RKO (cell line): Measurements from ENCODE around the gene SLCO2B1.

Experiments
- DNase-seq: peaks from one replicate; pipeline ENCODE4 v3.0.0-alpha.2; 2016; ENCODE audit warnings: low spot score

The SLCO2B1 gene

DNA sequence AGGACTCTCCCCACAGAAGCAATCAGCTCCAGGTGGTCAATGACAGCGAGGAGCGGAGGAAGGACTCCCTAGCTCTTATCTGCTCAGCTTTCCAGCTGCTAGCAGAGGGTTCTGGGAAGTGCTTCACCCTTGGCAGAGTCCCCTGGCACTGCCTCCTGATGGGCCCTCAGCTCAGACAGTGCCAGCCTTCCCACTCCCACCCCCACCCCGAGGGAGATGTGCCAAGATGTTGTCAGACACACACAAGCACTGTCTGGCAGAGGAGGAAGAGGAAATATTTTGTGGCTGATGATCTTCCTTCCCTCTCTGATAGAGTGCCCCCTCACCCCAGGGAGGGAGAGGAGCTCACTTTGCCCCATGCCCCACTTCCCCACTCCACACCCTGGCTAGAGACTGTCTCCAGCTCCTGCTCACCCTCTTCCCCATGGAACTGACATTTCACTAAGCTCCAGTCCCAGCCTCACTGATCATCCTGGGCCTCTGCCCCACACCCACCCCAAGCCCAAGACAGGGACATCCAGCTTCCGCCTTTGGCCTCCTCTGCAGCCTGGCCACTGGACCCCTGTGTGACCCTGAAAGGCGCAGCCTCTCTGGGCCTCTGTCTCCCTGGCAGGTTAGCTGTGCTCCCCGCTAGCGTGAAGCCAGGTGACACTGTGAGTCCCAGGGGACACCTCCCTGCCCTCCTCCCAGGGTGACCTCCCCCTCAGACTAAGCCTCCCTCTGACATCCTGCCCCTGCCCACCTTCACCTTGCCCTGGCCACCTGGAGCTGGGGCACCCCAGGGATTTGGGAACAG, 44.5 kb downstream of the SLCO2B1 start:
- no peak for DNase-seq

DNA sequence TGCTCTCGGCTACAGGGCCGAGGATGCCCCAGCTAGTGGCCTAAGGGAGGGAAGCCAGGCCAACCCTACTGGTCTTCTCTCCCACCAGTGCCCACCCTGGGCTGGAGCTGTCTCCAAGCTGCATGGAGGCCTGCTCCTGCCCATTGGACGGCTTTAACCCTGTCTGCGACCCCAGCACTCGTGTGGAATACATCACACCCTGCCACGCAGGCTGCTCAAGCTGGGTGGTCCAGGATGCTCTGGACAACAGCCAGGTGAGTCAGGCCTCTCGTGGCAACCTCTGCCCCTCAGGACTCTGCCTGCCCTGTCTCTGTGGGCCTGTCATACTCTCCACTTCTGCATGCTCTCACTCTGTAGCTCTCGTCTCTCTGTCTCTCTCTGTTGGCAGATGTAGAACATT, 45.5 kb downstream of the SLCO2B1 start:
- DNase-seq: no peak

DNA sequence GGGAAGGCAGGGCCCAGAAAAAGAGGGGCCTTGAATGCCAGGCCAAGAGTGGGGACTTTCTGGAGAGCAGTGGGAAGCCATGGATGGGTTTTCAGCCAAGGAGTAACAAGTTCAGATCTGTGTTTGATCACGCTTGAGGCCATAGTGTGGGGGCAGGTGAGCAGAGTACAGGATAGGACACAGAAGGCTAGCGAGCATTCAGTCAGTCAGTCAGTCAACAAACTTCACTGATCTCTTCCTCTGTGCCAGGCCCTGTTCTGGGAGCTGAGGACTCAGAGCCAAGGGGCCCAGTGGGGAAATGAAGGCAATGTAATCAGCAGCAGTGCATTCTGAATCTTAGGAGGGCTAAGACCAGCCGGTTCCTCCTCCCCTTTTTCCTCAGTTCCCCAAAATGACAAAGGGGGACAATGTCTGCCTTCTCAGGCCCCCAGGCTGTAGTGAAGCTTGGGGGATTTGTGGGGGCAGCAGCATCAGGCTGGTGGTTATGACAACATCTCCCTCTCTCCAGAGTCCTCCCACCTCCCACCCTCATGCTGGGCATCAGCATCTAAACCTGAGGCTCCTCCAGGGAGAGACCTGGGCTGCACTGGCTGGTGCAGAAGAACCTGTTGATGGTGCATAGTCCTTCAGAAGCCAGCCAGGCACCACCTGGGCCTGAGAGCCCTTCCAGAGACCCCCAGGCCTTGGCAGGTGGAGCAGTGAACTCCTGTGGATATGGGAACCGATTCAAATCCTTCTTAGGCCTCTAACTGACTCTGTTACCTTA, 46.8 kb downstream of the SLCO2B1 start:
- DNase-seq: no peak

DNA sequence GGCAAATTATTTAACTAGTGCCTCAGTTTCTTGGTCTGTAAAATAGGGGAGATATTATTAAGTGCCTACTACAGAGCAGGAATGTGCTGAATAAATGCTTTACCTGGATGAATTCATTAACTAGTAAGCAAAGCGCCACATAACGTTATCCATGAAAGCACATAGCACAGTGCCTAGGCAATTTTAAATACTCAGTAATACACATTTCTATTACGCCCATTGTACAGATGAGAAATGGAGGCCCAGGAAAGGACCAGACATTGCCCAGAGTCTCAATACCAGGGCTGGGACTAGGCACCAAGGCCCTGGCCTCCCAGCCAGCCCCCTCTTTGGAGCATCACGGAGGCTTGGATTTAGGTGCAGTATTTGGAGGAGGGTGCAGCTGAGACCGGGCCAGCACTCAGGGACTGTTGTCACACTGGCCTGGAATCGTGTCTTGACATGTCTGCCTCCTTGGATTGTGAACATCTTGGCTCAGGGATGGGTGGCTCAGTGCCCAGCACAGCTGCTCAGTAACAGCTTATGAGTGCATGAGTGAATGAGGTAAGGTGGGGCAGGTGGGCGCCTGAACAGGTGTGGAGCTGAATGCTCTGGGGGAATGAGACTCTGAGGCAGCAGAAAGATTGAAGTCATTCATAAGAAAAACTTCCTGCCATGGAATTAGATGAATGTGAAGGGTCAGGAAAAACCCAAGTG, 47.5 kb downstream of the SLCO2B1 start:
- DNase-seq: no peak

DNA sequence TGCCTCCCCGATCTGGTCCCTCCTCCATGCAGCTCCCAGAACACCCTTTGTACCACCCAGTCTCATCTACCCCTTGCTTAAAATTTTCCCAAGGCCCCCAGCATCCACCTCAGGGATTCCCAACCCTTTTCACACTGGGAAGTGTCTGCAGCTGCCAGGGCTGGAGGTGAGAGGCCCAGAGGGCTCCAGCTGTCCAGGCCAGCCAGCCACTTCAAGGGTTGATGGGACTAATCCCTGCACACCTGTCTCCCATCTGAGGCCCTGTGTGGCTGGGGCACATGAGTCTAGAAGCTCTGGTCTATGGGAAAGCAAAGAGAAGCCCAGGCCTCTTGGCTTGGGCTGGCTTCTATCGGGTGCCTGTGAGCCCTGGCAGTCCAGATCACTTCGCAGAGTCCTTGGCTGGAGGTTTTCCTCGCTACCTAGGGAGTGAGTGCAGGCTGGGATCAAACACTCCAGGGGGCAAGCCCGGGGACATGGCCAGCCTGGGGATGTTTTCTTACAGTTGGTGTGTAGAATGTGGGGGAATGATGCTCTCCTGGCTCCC, 48.6 kb downstream of the SLCO2B1 start:
- no peak for DNase-seq

DNA sequence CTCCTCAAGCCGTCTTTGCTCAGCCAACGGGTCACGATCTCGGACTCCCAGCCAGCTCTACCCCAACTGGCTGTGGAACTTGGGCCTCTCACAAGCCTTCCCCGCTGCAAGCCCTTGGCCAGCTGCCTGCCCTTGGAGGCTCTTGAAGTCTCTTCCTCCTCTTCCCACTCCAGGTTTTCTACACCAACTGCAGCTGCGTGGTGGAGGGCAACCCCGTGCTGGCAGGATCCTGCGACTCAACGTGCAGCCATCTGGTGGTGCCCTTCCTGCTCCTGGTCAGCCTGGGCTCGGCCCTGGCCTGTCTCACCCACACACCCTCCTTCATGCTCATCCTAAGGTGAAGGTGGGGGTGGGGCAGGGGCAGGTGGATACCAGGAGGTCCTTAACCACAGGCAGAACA, 49.1 kb downstream of the SLCO2B1 start:
- no peak for DNase-seq

DNA sequence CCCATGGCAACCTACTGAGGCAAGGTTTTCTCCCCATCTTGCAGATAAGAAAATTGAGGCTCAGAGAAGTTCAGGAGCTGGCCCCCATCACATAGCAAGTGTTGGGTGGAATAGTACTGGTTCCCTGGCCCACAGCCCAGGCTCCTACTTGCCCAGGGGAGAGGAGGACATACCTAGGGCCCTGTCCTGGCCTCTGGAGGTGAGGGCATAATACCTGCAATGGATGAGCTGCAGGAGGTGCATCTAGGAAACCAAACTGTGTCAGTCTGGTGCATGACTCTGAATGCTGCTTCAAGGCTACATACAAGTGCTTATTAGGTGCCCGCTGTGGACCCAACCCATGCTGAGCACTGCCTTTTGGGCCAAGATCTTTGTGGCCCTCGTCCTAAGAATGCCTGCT, 49.6 kb downstream of the SLCO2B1 start:
- no peak for DNase-seq

DNA sequence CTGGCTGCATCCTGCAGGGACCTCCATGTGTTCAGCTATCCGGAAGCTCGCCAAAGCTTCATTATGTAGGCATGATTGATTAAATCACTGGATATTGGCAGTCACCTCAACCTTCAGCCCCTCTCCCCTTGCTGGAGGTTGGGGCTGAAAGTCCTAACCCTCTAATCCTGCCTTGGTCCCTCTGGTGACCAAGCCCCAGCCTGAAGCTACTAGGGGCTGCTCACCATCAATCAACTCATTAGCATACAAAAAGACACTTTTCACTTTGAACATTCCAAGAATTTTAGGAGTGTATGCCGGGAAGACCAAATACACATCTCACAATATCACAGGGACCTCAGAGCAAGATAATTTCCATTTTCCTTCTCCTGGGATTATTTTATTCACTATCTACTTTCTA, 50.9 kb downstream of the SLCO2B1 start:
- DNase-seq: no peak

DNA sequence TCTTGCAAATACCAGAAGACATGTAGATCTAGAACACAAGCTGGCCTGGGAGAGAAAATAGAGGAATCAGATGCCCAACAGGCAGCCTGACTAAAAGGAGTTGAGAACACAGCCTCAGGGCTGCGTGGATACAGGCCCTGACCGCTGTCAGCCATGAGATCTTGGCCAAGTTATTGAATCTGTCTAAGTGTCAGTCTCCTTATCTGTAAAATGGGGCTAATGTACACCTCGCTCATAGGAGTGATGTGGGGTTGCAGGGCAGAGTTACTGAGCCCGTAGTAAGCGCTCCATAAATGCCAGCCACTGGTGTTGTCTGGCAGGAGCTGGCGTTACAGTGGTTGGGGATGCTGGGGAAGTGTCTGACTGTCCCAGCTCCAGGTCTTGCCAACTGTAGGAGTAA, 51.3 kb downstream of the SLCO2B1 start:
- DNase-seq: no peak

DNA sequence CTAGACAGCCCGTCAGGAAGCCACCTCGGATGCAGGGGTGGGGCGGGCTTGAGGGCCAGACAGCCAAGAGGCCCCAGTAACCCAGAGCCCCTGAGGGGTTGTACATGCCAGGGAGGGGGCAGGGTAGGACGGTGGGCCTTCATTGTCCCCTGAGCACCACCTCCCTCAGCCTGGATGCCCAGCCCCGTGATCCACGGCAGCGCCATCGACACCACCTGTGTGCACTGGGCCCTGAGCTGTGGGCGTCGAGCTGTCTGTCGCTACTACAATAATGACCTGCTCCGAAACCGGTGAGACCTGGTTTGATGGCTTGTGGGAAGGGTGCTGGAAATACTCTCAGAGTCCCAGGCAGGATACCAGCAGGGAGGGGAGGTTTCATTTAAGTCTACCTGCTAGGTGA, 52.2 kb downstream of the SLCO2B1 start:
- DNase-seq: no peak

DNA sequence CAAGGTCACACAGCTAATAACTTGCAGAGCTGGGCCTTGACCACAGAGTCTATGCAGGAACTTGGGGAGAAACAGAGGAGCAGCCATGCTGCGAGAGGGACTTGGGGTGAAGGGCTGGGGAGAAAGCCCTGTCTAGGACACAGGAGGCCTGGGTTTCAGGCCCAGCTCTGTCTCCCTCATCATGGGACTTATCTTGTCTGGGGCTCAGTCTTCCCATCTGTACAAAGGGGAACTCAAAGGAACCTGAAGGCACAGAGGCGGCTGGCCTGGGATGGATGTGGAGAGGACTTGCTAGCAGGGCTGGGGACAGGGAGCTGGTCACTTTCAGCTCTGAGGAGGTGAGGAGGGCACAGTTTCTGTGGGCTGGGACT, 52.7 kb downstream of the SLCO2B1 start:
- DNase-seq: no peak

DNA sequence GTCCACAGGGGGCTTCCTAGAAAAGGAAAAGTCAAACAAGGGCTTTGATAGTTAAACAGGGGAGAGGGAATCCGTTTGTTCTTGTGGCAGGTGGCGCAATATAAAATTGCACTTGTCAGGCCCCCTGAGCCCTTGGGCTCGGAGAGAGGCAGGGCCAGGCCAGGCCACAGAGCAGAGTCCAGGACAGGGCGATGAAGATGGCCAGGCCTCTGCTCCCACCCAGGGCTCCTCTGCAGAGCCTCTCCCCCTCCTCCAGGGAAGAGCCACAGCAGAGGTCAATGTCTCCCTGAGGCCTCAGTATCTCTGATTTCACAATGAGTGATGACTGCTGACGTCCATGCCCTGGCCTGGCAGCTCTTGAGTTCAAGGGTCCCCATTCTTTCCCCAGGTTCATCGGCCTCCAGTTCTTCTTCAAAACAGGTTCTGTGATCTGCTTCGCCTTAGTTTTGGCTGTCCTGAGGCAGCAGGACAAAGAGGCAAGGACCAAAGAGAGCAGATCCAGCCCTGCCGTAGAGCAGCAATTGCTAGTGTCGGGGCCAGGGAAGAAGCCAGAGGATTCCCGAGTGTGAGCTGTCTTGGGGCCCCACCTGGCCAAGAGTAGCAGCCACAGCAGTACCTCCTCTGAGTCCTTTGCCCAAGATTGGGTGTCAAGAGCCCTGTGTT, 53.2 kb downstream of the SLCO2B1 start:
- DNase-seq: no peak

DNA sequence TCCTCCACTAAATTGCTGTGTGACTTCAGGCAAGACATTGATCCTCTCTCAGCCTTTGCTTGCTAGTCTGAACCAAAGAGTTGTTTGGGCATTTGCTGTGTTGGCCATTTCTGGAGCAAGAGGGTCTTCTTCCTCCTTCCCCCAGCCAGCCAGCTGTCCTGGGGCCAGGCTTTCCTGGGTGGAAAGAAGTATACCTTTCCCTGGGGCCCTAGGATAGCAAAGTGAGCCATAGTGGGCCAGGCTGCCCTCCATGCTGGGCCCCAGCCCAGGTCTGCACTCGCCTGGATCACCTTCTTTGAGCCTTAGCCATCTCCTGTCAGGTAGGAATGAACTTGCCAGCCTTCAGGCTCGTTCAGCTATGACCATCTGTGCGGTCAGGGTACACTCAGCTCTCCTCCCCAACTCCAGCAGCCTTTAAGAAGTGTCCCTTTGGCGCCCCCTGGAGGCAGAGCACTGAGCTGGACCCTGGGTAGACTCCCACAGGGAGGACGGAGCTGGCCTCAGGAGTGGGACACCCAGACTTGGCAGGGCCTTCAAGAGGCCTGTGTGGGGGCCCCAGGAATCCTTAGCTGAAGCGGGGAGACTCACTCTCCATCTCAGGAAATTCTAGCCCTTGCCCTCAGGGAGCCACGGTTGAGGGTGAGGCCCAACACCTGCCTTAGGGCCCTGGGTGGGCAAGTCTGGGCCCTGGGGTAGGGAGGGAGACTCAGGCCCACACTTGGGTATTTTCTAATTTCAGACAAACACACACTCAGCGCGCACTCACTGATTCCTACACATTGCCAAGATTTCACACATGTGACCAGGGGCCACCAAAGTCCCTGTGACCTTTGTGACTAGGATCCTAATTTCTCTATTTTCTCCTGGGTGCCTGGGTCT, 54.0 kb downstream of the SLCO2B1 start:
- peak; percentile 87 for DNase-seq

DNA sequence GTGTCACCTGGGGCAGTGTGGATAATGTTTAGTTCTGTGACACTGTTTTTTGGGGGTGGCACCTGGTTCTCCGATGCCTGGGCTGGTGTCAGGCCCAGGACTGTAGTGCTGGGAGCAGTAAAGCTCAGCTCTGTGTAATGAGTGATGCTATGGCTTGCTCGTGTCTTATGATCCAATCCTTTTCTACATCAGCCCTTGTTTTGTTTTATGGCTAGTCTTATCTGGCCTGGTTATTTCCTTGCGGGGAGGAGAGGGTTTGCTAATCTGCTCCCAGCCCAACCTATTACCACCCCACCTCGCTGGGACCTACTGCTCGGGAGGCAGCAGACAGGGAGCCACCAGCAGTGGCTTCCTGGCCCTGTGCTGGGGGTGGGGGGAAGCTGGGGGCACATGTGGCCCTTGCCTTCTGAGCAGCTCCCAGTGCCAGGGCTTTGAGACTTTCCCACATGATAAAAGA, 54.7 kb downstream of the SLCO2B1 start:
- no peak for DNase-seq

DNA sequence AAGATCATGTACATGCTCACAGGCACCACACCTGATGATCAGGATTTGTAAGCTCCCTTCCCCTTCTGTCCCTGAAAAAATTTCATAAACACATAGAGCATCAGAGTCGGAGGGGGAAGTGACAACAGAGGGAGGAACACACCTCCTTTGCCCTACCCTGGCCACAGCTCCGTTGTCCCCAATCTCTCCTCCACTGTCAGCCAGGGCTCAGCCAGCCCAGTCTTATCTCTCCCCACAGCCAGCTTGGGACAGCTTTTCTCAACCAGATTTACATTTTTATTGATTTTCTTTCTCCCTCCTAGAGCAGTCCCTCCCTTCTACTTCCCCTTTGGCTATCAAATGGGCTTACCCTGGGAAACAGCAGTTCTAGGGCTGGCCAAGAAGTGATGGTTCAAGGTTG, 57.5 kb downstream of the SLCO2B1 start:
- DNase-seq: no peak

DNA sequence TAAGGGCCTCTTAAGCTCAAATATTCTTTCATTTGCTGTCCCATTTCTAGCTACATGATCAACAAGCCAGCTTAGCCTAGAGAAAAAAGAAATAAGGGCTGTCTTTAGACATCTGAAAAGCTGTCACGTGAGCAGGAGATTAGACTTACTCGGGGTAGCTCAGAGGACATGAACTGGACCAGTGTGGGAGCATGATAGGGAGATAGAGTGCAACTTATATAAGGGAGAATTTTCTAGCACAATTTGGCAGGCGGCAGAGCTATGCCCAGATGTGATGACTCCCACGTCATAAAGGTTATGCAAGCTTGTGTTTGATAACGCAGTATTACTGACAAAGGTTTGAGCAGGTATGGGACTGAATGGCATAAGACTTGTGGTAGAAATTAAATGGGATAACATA, 61.5 kb downstream of the SLCO2B1 start:
- no peak for DNase-seq

DNA sequence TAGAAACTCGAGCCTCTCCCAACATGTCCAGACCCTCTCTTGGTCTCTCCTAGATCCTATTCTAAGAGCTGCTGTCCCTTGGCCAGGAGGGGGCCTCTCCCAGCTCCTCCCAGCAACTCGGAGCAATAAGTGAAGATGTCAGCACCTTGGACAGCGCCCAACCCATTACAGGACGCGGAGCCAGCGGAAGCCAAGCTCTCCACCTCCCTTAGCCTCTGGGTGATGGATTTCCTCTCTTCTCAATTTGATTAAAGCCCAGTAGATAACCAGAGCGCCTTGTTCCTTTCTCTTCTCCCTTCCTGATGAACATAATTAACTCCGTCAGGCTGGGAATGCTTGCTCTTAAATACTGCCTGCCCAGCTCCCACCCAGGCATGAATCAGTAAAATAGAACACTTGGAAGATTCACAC, 63.5 kb downstream of the SLCO2B1 start:
- peak; percentile 85 for DNase-seq

DNA sequence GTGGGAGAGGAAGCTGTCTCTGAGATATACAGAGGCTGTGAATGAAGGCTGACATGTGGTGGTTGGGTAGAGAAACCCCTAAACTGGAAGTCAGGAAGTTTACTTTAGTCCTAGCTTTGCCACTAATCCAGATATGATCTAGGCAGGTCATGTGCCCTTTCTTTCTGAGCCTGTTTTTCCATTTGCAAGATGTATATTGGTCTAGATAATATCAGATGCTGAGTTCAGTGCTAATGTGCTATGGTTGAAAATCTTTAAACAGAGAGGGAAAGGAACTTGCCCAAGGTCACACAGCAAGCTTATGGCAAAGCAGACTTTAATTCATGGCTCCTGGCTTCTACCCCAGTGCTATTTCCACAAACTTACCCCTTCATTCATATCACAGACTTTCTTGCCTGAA, 63.9 kb downstream of the SLCO2B1 start:
- DNase-seq: no peak

DNA sequence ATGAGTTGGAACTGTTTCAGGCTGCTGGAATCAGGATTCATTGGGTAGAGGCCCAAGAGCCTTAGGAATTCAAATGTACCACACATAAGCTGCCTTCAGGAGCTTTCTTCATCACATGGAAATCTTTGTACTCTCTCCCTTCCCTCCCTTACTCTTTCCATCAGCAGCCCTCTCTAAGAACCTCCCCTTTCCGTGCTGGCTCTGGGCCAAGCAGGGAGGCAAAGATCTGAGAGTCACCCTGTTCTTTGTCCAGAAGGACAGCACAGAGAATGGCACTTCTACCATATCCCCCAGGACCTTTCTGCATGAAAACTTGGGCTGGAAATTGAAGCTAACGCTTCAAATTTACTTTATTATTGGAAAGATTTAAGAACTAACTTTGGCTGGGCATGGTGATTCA, 69.0 kb downstream of the SLCO2B1 start:
- no peak for DNase-seq

DNA sequence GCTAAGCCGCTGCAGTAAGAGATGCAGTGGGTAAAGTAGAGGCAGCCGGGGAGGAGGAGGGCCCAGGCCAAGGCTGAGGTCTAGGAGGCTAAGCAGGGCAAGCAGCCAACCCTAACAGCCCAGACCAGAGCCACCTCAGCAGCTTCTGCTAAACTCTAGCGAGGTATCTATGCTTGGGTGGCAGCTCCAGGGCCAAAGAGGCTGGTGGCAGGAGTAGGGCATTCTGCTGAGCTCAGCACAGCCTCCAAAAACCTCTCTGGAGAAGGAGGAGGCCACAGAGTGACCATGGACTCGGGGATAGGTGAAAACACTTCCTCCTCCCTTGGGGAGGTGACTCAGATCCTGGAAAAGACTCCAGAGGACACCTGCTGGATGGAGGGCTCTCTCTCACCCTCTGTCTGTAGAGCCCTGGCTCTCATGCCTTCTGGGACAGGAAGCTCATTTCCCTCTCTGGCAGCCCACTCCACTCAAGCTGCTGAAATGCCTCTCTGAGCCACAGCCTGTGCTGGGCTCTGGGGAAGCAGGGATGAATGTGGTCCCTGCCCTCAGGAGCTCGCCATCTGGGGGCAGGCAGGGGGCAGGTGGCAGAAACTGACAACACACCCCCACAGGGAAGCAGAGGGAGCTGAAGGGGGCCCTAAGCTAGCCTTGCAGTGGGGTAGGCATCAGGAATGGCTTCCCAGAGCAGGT, 73.2 kb downstream of the SLCO2B1 start:
- DNase-seq: peak; percentile 41

DNA sequence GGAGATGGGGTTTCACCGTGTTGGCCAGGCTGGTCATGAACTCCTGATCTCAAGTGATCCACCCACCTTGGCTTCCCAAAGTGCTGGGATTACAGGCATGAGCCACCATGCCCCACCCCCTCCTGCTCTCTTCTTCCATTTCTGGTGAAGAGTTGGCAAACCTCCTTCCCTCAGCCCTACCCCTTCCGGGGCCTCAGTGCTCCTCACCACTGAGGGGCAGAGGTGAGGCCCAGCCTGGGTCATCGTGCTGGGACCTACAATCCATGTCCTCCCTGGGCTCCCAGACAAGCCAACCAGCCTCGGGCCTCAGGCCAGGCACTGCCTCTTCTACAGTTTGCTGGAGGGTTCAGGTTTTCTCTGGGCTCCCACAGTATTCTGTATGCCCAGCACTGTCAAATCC, 74.9 kb downstream of the SLCO2B1 start:
- DNase-seq: no peak
